Ovary (tissue), 9 donors: ENCODE results near the gene MOB3A. TPM values are rescaled to one million over a fixed set of nuclear protein-coding genes. Genes with fewer than 3 reads are reported as not detected.

Experiments
- DNase-seq, 5 donors: peaks; one replicate each; pipeline ENCODE4 v3.0.0-alpha.2; 2019 to 2020
- H3K27ac ChIP-seq, 2 donors: fragments of 200-600 bp; one replicate each; pipeline versions ENCODE4 v1.5.1 to v1.8.0; 2019 to 2022
- H3K27me3 ChIP-seq: fragments of 200-600 bp; one replicate; pipeline ENCODE4 v1.8.0; 2022
- H3K36me3 ChIP-seq: fragments of 200-600 bp; sonication (generic); one replicate; pipeline ENCODE4 v1.5.1; 2019
- H3K4me1 ChIP-seq: one replicate; pipeline ENCODE4 v1.8.1; 2013; ENCODE audit warnings: mild to moderate bottlenecking, moderate library complexity; ENCODE audit not compliant: insufficient read depth
- H3K4me3 ChIP-seq: fragments of 200-600 bp; sonication (generic); one replicate; pipeline ENCODE4 v1.5.1; 2017
- H3K9me3 ChIP-seq, 2 donors: fragments of 200-600 bp in 1 of 2; sonication (generic) in 1 of 2; one replicate each; pipeline versions ENCODE4 v1.5.1 to v1.8.1; 2013 to 2019; ENCODE audit warnings: mild to moderate bottlenecking in 1 of 2, moderate library complexity in 1 of 2
- CTCF ChIP-seq, 3 donors: fragments of 450-650 bp in 2 of 3; fragments of 200-600 bp in 1 of 3; IDR thresholded peaks; one replicate each; pipeline versions ENCODE4 v1.5.1 to v1.8.0; 2016 to 2022; ENCODE audit warnings: antibody characterized with exemption in 3 of 3, mild to moderate bottlenecking in 1 of 3
- EP300 ChIP-seq: sonication (generic); formaldehyde crosslinking; IDR thresholded peaks from one replicate; pipeline ENCODE4 v1.6.1; 2017; ENCODE audit warnings: antibody characterized with exemption
- POLR2A ChIP-seq: fragments of 450-650 bp; IDR thresholded peaks from one replicate; pipeline ENCODE4 v1.6.1; 2017; ENCODE audit warnings: antibody characterized with exemption, mild to moderate bottlenecking, moderate library complexity
- WGBS, 3 donors: extraction: QIAGEN DNeasy Blood & Tissue Kit in 1 of 3; methylation state at CpG; one replicate each; pipeline versions ENCODE4 v1.1.5 to v1.1.7; 2013 to 2017; 5-methylcytosine and 5-hydroxymethylcytosine counted together
- intact Hi-C, 4 donors: fragments of 100-400 bp; cut with DNase I; formaldehyde crosslinking; loops; one replicate each; pipeline versions ENCODE4 v1.11.0 to v1.15.1; 2022 to 2023
- polyA plus RNA-seq, 2 donors: library from polyadenylated mRNA; stranded (reverse); fragments of 200-250 nt in 1 of 2; fragments of 350-450 nt in 1 of 2; fragmentation: Illumina TruSeq in 1 of 2; extraction: RNeasy Lipid Tissue Mini Kit (QIAGEN cat#74804) in 1 of 2; gene quantifications; one replicate each; pipeline ENCODE4 v1.2.3, GENCODE V29; 2013 to 2014
- total RNA-seq, 7 donors: library from RNA; depleted of rRNA in 2 of 7; stranded (reverse); fragments of >200 nt in 2 of 7; fragmentation: NEBNext Ultra II Directional in 3 of 7; extraction: Animal tissue kit (Norgen Biotek cat#: 25700) in 3 of 7; gene quantifications; one replicate each; pipeline versions ENCODE4 v1.1.0 to v1.2.4, GENCODE V29; 2016 to 2023
- donor health status: DM: no; HTN: no; CAD: no; lungs with moderate emphysema.
- donor health status: DM: no; HTN: no; CAD: no.
- donor health status: Bipolar disorder and iron deficiency.
- donor health status: DM: yes; HTN: yes; CAD: no.
- donor health status: DM: no; HTN: no; CAD: no.
- donor health status: DM: yes; HTN: yes; CAD: no.

MOB3A gene
- total and polyA plus RNA-seq, 9 donors = 16.6 to 61.5 (median 44.1) TPM

GRCh38 chr19:2099937-2100718, 4.0 kb upstream of the MOB3A start:
- intact Hi-C loops = loop anchor here in 1 of 4 donors (5.0 kb wide), 1 partner anchor 52 kb away; the partner anchor contains the start of gene AP3D1
- H3K4me3 ChIP-seq = no peak overlapping the region

GRCh38 chr19:2099054-2099501, 3.0 kb upstream of the MOB3A start:
- H3K4me3 ChIP-seq = no peak overlapping the region
- intact Hi-C loops = loop anchor here in 1 of 4 donors (5.0 kb wide), 1 partner anchor 53 kb away; the partner anchor contains the start of gene AP3D1
- H3K36me3 ChIP-seq = no peaks in the 10 kb centered on the region
- 55 to 66% (median 55%) methylated on average over 15 to 16 of the region's 16 CpGs for WGBS, 3 donors
- H3K4me1 ChIP-seq = peaks cover 19% of the 10 kb centered on the region
- no peaks in the 10 kb centered on the region for H3K27me3 ChIP-seq
- H3K27ac ChIP-seq = no peak overlapping the region
- H3K9me3 ChIP-seq = no peaks in the 10 kb centered on the region
- no peak for TF ChIP-seq CTCF (IDR thresholded peaks at IDR 0.05)
- no peak for TF ChIP-seq POLR2A
- no peak for TF ChIP-seq EP300
- DNase-seq = no peak

More at GRCh38 chr19:2099937-2100718, 4.0 kb upstream of the MOB3A start:
- TF ChIP-seq CTCF (IDR thresholded peaks at IDR 0.05) = no peak
- no peak for TF ChIP-seq POLR2A
- TF ChIP-seq EP300 = no peak
- Histone ChIP-seq H3K27ac (no peak overlapping the region), H3K9me3 (no peaks in the 10 kb centered on the region), H3K4me1 (peaks cover 10% of the 10 kb centered on the region), H3K36me3 (no peaks in the 10 kb centered on the region), H3K27me3 (no peaks in the 10 kb centered on the region)
- DNase-seq = no peak
- WGBS, 3 donors = 82 to 86% (median 84%) methylated on average over 36 to 39 of the region's 39 CpGs

GRCh38 chr19:2097886-2098327, 1.8 kb upstream of the MOB3A start:
- TF ChIP-seq EP300 (no peak), POLR2A (no peak), CTCF (IDR thresholded peaks at IDR 0.05) (no peak)
- Histone ChIP-seq H3K4me1 (peaks cover 19% of the 10 kb centered on the region), H3K4me3 (no peak overlapping the region), H3K27ac (no peak overlapping the region), H3K9me3 (no peaks in the 10 kb centered on the region), H3K36me3 (no peaks in the 10 kb centered on the region), H3K27me3 (no peaks in the 10 kb centered on the region)
- 73 to 89% (median 79%) methylated on average over 23 of the region's 23 CpGs for WGBS, 3 donors
- intact Hi-C loops = loop anchor here in 1 of 4 donors (5.0 kb wide), 1 partner anchor 54 kb away; the partner anchor contains the start of gene AP3D1
- peak in 3 of 5 donors; percentile 39 to 59 (median 53) for DNase-seq

- Histone ChIP-seq H3K27ac (peak overlapping the region; percentile 52 to 68), H3K36me3 (no peaks in the 10 kb centered on the region), H3K4me3 (peak overlapping the region; percentile 37), H3K4me1 (peaks cover 19% of the 10 kb centered on the region), H3K27me3 (no peaks in the 10 kb centered on the region), H3K9me3 (no peaks in the 10 kb centered on the region)
- DNase-seq = peak; percentile 47 to 70 (median 67)
- intact Hi-C loops = loop anchor here in 1 of 4 donors (5.0 kb wide), 1 partner anchor 55 kb away; the partner anchor contains the start of gene AP3D1
- no peak for TF ChIP-seq EP300
- no peak for TF ChIP-seq CTCF (IDR thresholded peaks at IDR 0.05)
- TF ChIP-seq POLR2A = no peak
- 16 to 24% (median 23%) methylated on average over 19 to 30 of the region's 30 CpGs for WGBS, 3 donors
Measured at GRCh38 chr19:2097203-2097885, 1.2 kb upstream of the MOB3A start.
